Rectal smooth muscle tissue (tissue), 1 donor: ENCODE data around the gene LPIN1.

Experiments used
- H3K27ac ChIP-seq: one replicate; pipeline ENCODE4 v1.7.0; 2013; ENCODE audit warnings: low read depth, low read length, inconsistent platforms
- H3K27me3 ChIP-seq: one replicate; pipeline ENCODE4 v1.7.0; 2013; ENCODE audit warnings: low read length; ENCODE audit not compliant: control insufficient read depth, insufficient read depth
- H3K36me3 ChIP-seq: one replicate; pipeline ENCODE4 v1.7.0; 2013; ENCODE audit warnings: low read length; ENCODE audit not compliant: control insufficient read depth, insufficient read depth
- H3K4me1 ChIP-seq: one replicate; pipeline ENCODE4 v1.7.0; 2013; ENCODE audit warnings: low read length; ENCODE audit not compliant: control insufficient read depth, insufficient read depth
- H3K4me3 ChIP-seq: one replicate; pipeline ENCODE4 v1.7.0; 2013; ENCODE audit warnings: low read length
- H3K9ac ChIP-seq: one replicate; pipeline ENCODE4 v1.7.0; 2013; ENCODE audit warnings: low read length

Gene LPIN1

DNA sequence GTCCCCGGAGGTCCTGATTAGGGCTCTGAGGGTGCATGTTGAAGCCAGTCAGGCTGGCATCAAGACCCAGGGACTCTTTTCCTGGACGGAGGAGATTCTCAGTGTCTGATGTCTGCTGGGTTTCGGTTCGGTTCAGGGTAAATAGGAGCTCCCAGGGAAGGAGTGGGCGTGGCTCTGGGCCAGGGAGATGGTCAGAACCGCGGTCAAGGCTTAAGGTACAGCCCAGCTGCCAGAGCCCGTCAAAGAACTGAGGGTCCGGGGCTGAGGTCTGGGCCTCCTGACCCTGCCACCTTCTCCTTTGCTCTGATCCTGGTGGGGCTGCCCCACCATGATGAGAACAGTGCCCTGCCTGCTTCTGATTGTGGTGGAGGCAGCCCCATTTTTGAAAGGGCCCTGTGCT, 39.8 kb downstream of the LPIN1 start:
- Histone ChIP-seq H3K4me3 (no peak overlapping the region), H3K36me3 (peaks cover 34% of the 10 kb centered on the region), H3K27me3 (no peaks in the 10 kb centered on the region), H3K9ac (no peak overlapping the region), H3K4me1 (no peaks in the 10 kb centered on the region), H3K27ac (no peak overlapping the region)

DNA sequence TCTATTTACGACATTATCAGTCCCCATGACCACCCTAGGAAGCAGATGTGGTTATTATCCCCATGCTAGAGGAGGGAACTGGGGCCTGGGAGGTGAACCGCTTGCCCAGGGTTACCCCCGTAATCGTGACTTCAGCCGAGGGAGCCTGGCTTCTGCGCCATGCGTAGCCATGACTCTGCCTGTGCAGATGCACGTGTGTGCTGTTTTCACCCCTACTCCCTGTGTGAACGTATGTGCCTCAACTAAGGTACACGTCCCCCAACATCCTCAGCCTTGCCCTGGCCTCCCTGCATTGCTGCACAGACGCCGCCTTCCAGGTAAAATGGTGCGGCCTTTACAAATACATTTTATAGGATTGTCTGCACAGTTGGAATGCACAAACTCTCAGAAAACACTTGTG, 40.2 kb downstream of the LPIN1 start:
- H3K4me1 ChIP-seq, result no peaks in the 10 kb centered on the region

DNA sequence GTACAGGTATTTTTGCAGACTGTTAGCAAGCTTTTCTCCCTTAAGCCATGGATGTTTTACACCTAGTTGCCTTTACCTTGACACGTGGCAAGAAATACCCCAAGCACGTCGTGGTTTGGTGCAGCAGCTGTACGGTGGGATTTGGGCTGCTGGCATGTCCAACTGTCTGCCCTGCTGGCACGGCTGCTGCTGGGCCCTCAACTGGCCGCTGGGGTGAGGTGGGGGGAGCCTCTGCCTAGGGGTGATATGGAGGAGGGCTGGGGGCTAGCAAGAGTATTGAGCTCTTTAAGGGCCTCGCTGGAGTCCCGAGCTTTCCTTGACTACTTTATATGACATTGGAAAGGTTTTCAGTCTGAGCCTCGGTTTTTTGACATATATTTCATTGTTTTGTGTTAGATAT, 41.6 kb downstream of the LPIN1 start:
- Histone ChIP-seq H3K27me3 (no peaks in the 10 kb centered on the region), H3K9ac (no peak overlapping the region), H3K36me3 (peaks cover 29% of the 10 kb centered on the region), H3K4me1 (no peaks in the 10 kb centered on the region), H3K27ac (no peak overlapping the region), H3K4me3 (no peak overlapping the region)

More for the DNA sequence above, 40.2 kb downstream of the LPIN1 start:
- Histone ChIP-seq H3K4me3 (no peak overlapping the region), H3K36me3 (peaks cover 32% of the 10 kb centered on the region), H3K27me3 (no peaks in the 10 kb centered on the region), H3K27ac (no peak overlapping the region), H3K9ac (no peak overlapping the region)

DNA sequence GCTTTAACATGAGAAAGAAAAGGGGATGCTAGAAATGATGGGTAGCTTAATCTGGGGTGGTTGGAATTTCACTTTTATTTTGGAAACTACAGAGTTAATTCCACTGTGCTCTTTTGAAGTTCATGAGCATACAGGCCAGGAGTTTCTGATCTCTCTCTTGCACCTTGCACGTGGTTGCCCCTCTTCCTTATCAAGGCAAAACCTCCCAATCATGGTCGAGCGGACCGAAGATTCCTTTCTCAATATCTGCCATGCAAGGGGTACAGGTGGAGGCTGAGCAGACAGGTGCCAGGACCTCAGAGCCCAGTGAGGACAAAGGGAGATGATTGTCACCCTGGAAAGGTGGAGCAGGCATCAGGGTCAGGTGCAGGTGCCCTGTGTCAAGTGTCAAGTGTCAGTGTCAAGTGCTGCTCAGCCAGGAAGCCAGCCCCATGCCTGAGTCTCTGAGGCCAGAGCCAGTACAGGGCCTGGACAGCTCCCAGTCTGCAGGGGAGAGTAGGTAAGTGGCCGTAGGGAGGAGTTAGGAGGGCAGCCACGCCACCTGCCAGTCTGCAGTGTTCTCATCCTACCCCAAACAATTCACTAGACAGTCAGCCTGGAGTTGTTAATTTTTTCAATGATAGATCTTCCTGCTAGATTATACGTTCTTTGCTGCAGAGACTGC, 42.2 kb downstream of the LPIN1 start:
- Histone ChIP-seq H3K9ac (no peak overlapping the region), H3K4me3 (no peak overlapping the region), H3K4me1 (no peaks in the 10 kb centered on the region), H3K27ac (no peak overlapping the region), H3K36me3 (peaks cover 32% of the 10 kb centered on the region), H3K27me3 (no peaks in the 10 kb centered on the region)

DNA sequence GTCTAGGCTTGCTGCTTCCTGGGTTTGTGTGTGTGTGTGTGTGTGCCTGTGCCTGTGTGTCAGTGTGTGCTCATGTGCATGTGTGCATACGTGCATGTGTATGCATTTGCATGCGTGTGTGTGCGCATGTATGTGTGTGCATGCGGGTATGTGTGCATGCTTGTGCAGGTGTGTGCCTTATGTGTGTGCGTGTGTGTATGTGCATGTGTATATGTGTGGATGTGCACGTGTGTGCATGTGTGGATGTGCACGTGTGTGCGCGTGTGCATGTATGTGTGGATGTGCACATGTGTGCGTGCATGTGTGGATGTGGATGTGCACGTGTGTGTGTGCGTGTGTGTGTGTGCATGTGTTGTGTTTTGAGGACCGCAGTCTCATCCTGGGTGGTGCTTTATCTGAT, 42.8 kb downstream of the LPIN1 start:
- H3K4me1 ChIP-seq, result no peaks in the 10 kb centered on the region
- H3K27me3 ChIP-seq, result no peaks in the 10 kb centered on the region
- H3K4me3 ChIP-seq, result no peak overlapping the region
- peaks cover 32% of the 10 kb centered on the region for H3K36me3 ChIP-seq
- no peak overlapping the region for H3K9ac ChIP-seq
- H3K27ac ChIP-seq, result no peak overlapping the region

DNA sequence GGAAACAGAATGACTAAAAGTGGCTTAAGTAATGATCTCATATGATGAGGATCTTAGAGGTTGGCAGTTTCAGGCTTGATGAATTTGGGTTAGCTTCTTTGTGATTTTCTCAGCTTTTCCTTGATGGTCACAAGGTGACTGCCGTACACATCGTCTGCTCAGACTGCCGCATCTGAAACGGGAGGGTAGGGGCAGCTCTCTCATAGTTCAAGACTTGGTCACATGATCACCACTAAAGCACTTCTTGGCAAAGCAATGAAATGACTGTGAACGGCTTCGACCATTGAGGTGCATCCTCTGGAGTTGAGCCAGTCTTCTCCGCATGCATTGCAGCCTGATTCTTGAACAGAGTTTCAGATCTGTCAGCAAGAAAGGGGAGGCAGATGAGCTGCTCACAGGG, 43.8 kb downstream of the LPIN1 start:
- Histone ChIP-seq H3K9ac (no peak overlapping the region), H3K36me3 (peaks cover 35% of the 10 kb centered on the region), H3K27ac (no peak overlapping the region), H3K4me3 (no peak overlapping the region), H3K4me1 (no peaks in the 10 kb centered on the region), H3K27me3 (no peaks in the 10 kb centered on the region)

DNA sequence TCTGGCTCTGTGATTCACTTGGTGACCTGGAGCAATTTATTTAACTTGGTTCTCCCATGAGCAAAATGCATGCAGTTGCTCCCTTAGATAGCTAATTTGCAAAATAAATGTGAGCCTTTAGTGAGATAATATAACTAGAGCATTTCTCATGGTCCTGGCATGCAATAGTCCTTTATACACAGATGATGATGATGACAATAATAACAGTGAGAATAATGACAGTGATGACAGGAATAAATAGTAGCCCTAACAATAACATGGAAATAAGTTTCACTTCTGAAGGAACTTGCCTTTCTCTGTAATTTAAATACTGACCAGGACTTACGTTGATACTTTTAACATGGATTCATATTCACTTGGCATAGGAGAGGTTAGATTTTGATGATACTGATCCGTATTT, 49.2 kb downstream of the LPIN1 start:
- Histone ChIP-seq H3K27me3 (no peaks in the 10 kb centered on the region), H3K4me1 (no peaks in the 10 kb centered on the region), H3K9ac (no peak overlapping the region), H3K27ac (no peak overlapping the region), H3K4me3 (no peak overlapping the region), H3K36me3 (peaks cover 22% of the 10 kb centered on the region)

DNA sequence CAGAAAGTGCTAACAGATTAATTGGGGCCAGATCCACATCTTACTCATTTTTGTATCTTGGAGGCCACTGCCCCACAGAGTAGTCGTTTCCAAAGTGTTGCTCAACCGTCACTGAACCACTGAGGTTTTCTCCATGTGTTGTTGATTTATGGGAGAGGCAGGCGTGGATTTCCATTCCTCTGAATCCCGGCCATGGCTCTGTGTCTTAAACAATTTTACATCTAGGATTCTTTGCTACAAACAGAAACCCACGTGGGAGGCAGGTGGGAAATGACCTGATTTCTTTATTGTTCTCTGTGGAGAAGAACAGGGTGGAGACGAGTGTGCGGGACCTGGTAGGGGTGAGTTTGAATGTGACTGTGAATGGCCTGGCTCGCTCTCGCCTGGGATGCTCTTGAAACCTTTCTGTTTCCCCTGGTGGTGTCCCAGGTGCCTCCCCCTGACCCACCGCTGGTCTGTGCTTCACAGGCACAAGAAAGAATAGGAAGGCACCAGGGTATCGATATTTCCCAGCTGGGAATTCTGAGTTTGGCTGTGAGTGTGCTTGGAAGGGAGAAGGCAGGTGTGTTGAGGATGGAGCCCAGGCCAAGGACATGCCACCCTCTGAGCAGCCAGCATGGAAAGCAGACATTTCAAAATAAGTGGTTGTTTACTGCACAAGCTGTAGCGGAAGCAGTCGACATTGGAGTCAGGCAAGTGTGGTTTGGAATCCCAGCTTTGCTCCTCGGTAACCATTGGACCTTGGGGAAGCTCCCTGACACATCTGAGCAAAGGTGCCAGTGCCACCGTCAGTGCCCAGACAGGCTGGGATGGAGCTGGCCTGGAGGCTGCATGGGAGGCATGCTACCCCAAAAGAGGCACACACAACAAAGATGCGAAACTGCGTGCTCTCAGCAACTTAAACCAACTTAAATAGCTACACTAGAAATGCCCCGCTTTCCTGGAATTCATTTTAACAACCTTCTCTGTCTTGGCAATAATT, 50.0 kb downstream of the LPIN1 start:
- Histone ChIP-seq H3K4me3 (no peak overlapping the region), H3K4me1 (no peaks in the 10 kb centered on the region), H3K36me3 (peaks cover 22% of the 10 kb centered on the region), H3K27ac (no peak overlapping the region), H3K27me3 (no peaks in the 10 kb centered on the region), H3K9ac (no peak overlapping the region)

DNA sequence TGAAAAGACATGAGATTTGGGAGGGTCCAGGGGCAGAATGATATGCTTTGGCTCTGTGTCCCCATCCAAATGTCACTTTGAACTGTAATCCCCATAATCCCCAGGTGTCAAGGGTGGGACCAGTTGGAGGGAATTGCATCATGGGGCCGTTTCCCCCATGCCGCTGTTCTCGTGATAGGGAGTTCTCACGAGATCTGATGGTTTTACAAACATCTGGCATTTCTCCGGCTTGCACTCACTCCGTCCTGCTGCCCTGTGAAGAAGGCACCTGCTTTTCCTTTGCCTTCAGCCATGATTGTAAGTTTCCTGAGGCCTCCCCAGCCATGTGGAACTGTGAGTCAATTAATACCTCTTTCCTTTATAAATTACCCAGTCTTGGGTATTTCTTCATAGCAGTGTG, 51.4 kb downstream of the LPIN1 start:
- no peak overlapping the region for H3K9ac ChIP-seq
- no peaks in the 10 kb centered on the region for H3K27me3 ChIP-seq
- H3K36me3 ChIP-seq, result peaks cover 22% of the 10 kb centered on the region
- no peak overlapping the region for H3K27ac ChIP-seq
- H3K4me1 ChIP-seq, result no peaks in the 10 kb centered on the region
- no peak overlapping the region for H3K4me3 ChIP-seq

DNA sequence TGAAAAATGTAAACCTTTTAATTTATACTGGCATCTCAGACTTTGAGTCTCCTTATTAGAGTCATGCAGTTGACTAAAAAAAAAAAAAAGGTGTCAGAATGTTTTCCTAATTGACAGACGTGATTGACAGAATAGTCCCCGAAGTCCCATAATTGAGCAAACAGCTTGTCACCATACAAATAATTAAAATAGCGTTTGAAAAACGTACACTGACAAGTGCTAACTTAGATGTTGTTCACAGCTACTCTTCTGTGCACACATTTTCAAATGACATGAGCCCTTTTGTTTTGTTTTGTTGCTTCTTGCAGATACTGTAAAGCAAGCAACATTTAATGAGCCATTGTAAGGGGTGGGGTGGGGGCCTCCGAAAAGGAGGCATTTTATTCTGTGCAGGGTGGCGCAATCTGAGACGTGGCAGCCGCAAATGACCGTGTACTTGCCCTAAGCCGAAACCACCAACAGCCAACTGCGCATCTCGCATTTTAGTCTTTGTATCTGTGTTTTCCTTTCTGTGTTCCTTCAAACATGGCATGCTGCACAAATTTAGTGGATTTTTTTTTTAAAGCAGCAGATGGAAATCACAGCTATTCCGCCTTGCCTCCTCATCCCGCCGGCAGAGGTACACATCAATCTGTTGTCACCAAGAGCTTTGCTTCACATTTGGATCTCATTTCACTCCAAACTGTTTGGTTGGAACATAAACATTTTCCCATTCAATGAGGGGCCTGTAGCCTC, 52.4 kb downstream of the LPIN1 start:
- Histone ChIP-seq H3K36me3 (peaks cover 24% of the 10 kb centered on the region), H3K27me3 (no peaks in the 10 kb centered on the region), H3K4me1 (no peaks in the 10 kb centered on the region), H3K27ac (no peak overlapping the region), H3K9ac (no peak overlapping the region), H3K4me3 (no peak overlapping the region)

DNA sequence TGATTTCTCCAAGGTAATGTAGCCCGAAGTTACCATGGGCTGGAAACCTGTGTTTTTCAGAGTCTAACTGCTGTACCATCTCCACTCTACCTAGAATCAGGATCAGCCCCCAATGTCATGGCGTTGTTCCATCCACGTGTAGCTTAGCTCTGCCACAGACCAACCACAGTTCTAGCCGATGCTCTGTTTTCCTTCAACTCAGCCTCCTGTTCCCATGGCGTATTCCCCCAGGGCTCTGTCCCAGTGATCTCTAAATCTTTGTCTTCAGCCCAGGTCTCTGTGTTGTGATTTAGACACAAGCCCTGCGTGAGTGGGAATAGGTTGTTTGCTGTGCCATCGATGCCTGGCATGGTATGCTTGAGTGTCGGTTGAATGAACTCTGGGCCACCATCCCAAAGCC, 53.4 kb downstream of the LPIN1 start:
- Histone ChIP-seq H3K4me3 (no peak overlapping the region), H3K27ac (no peak overlapping the region), H3K36me3 (peaks cover 32% of the 10 kb centered on the region), H3K4me1 (no peaks in the 10 kb centered on the region), H3K9ac (no peak overlapping the region), H3K27me3 (no peaks in the 10 kb centered on the region)

DNA sequence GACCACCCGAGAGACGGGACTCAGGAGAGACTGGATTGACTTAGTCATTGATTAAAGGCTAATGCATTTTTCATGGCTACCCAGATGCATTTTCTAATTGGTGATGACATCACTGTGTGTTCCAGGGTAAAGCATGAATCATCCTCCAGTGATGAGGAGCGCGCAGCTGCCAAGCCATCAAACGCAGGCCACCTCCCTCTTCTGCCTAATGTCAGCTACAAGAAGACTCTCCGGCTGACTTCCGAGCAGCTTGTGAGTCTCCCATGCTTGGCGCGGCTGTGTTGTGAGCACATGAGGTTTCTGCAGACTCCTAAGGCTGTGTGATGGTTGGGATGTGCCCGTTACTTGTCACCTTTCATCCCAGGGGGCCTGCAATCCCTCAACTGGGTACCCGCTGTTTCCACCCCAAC, 56.4 kb downstream of the LPIN1 start:
- H3K27me3 ChIP-seq, result no peaks in the 10 kb centered on the region
- no peaks in the 10 kb centered on the region for H3K4me1 ChIP-seq
- H3K27ac ChIP-seq, result no peak overlapping the region
- peaks cover 31% of the 10 kb centered on the region for H3K36me3 ChIP-seq
- H3K4me3 ChIP-seq, result no peak overlapping the region
- H3K9ac ChIP-seq, result no peak overlapping the region
